HEK293 (cell line): ENCODE data around the gene ENDOV.
"Not testable (repeated sequence)": the region's sequence is repeated elsewhere in the genome, so short reads cannot be mapped to it uniquely, and the experiment has no call there.

ENCODE experiments used
- CTCF ChIA-PET: fragments of 350-600 bp; formaldehyde crosslinking; extraction: SDS; loops from one replicate; lab custom pipeline; 2021; ENCODE audit warnings: antibody characterized with exemption; lab: Yijun Ruan, JAX
- POLR2A ChIA-PET: fragments of 300-600 bp; formaldehyde crosslinking; extraction: SDS; loops from one replicate; lab custom pipeline; 2020; ENCODE audit warnings: antibody characterized with exemption, inconsistent platforms; lab: Yijun Ruan, JAX
- H3K27ac ChIP-seq: fragments of 200-500 bp; sonication (Bioruptor generic); 2 replicates; pipeline ENCODE4 v1.5.1; 2014; ENCODE audit warnings: low read depth, low read length, control low read depth, inconsistent platforms; ENCODE audit errors: extremely low read depth
- H3K36me3 ChIP-seq, 2 experiments: fragments of 200-500 bp in 1 of 2; sonication (Bioruptor generic) in 1 of 2; 1 replicate in 1 of 2; 2 replicates in 1 of 2; pipeline ENCODE4 v1.5.1; 2014 to 2017; ENCODE audit warnings: inconsistent platforms in 2 of 2, low read length in 2 of 2; ENCODE audit not compliant: control insufficient read depth in 2 of 2, insufficient read depth in 1 of 2
- H3K4me1 ChIP-seq: fragments of 200-500 bp; sonication (Bioruptor generic); 2 replicates; pipeline ENCODE4 v1.5.1; 2014; ENCODE audit warnings: mild to moderate bottlenecking, low read length, inconsistent platforms; ENCODE audit not compliant: control insufficient read depth, insufficient read depth
- H3K4me3 ChIP-seq: 2 replicates; pipeline ENCODE4 v1.5.1; 2011; ENCODE audit warnings: low read depth, mild to moderate bottlenecking, control low read depth, low read length, moderate library complexity
- H3K9me3 ChIP-seq: fragments of 200-500 bp; sonication (Bioruptor generic); 2 replicates; pipeline ENCODE4 v1.5.1; 2014; ENCODE audit warnings: low read depth, low read length, inconsistent platforms; ENCODE audit not compliant: control insufficient read depth, insufficient read depth
- BCL11A ChIP-seq: fragments of 450-650 bp; formaldehyde crosslinking; IDR thresholded peaks from 2 replicates; pipeline ENCODE4 v1.5.1; 2016; ENCODE audit warnings: low read depth, missing biosample characterization, missing genetic modification characterization
- BCL6B ChIP-seq: fragments of 450-650 bp; formaldehyde crosslinking; IDR thresholded peaks from 2 replicates; pipeline ENCODE4 v1.5.1; 2017; ENCODE audit warnings: missing biosample characterization, missing genetic modification characterization
- ELK4 ChIP-seq: IDR thresholded peaks from 2 replicates; pipeline ENCODE4 v1.6.1; 2011; ENCODE audit warnings: mild to moderate bottlenecking, low read depth, low read length, borderline replicate concordance
- GLIS2 ChIP-seq: fragments of 450-650 bp; formaldehyde crosslinking; IDR thresholded peaks from 2 replicates; pipeline ENCODE4 v1.5.1; 2016; ENCODE audit warnings: missing biosample characterization, missing genetic modification characterization
- HOXD13 ChIP-seq: sonication (generic); formaldehyde crosslinking; IDR thresholded peaks from 2 replicates; pipeline ENCODE4 v1.8.0; 2022; ENCODE audit warnings: missing genetic modification reagents, borderline replicate concordance
- IKZF3 ChIP-seq: fragments of 450-650 bp; IDR thresholded peaks from 2 replicates; pipeline ENCODE4 v1.5.0; 2018; ENCODE audit warnings: missing biosample characterization, mild to moderate bottlenecking, missing genetic modification characterization, moderate library complexity
- KLF8 ChIP-seq: fragments of 450-650 bp; formaldehyde crosslinking; IDR thresholded peaks from 2 replicates; pipeline ENCODE4 v1.5.1; 2016; ENCODE audit warnings: missing biosample characterization, missing genetic modification characterization
- REPIN1 ChIP-seq: fragments of 450-650 bp; formaldehyde crosslinking; IDR thresholded peaks from 2 replicates; pipeline ENCODE4 v1.5.1; 2017; ENCODE audit warnings: missing biosample characterization, missing genetic modification characterization, low read depth
- SCRT1 ChIP-seq: fragments of 450-650 bp; formaldehyde crosslinking; IDR thresholded peaks from 2 replicates; pipeline ENCODE4 v1.5.1; 2016; ENCODE audit warnings: missing biosample characterization, missing genetic modification characterization, borderline replicate concordance
- SCRT2 ChIP-seq: fragments of 450-650 bp; formaldehyde crosslinking; IDR thresholded peaks from 2 replicates; pipeline ENCODE4 v1.5.1; 2016; ENCODE audit warnings: missing biosample characterization, missing genetic modification characterization
- ZBTB20 ChIP-seq: fragments of 450-650 bp; formaldehyde crosslinking; IDR thresholded peaks from 2 replicates; pipeline ENCODE4 v1.5.1; 2016; ENCODE audit warnings: missing biosample characterization, missing genetic modification characterization
- ZBTB7A ChIP-seq: fragments of 450-650 bp; formaldehyde crosslinking; IDR thresholded peaks from 2 replicates; pipeline ENCODE4 v1.5.1; 2016; ENCODE audit warnings: low read depth, missing biosample characterization, missing genetic modification characterization
- ZNF558 ChIP-seq: fragments of 450-650 bp; formaldehyde crosslinking; IDR thresholded peaks from 2 replicates; pipeline ENCODE4 v1.5.1; 2016; ENCODE audit warnings: missing biosample characterization, missing genetic modification characterization
- ZNF596 ChIP-seq: fragments of 450-650 bp; IDR thresholded peaks from 2 replicates; pipeline ENCODE4 v1.5.0; 2018; ENCODE audit warnings: missing biosample characterization, mild to moderate bottlenecking, missing genetic modification characterization, moderate library complexity
- ZNF626 ChIP-seq: fragments of 450-650 bp; sonication (Bioruptor Pico); formaldehyde crosslinking; IDR thresholded peaks from 2 replicates; pipeline ENCODE4 v1.5.1; 2018; ENCODE audit warnings: missing biosample characterization, missing genetic modification characterization, inconsistent platforms
- ZNF791 ChIP-seq: fragments of 450-650 bp; formaldehyde crosslinking; IDR thresholded peaks from 2 replicates; pipeline ENCODE4 v1.5.1; 2016; ENCODE audit warnings: missing biosample characterization, missing genetic modification characterization
- ZSCAN4 ChIP-seq: fragments of 450-650 bp; formaldehyde crosslinking; IDR thresholded peaks from 2 replicates; pipeline ENCODE4 v1.5.1; 2017; ENCODE audit warnings: missing biosample characterization, missing genetic modification characterization
- TF ChIP-seq, protein P1 (sequence below): fragments of 450-650 bp; IDR thresholded peaks from 2 replicates; pipeline ENCODE4 v1.5.1; 2018; ENCODE audit warnings: missing biosample characterization, mild to moderate bottlenecking, missing genetic modification characterization
- TF ChIP-seq, protein P2 (sequence below): fragments of 450-650 bp; formaldehyde crosslinking; IDR thresholded peaks from 2 replicates; pipeline ENCODE4 v1.5.1; 2016; ENCODE audit warnings: missing biosample characterization, missing genetic modification characterization

ENDOV gene

GRCh38 chr17:80409626-80410025 lies 5.3 kb upstream of the ENDOV start:
- no peak overlapping the region for H3K27ac ChIP-seq
- ChIA-PET CTCF (interaction anchor here (0.8 kb wide), 1 partner anchor 308 kb away, joined by 3 read pairs; the partner anchor contains the start of gene GAA), POLR2A (no interaction called here)
- H3K4me1 ChIP-seq = peaks cover 8% of the 10 kb centered on the region
- no peaks in the 10 kb centered on the region for H3K36me3 ChIP-seq
- no peak overlapping the region for H3K4me3 ChIP-seq
- H3K9me3 ChIP-seq = no peaks in the 10 kb centered on the region
- TF ChIP-seq BCL11A (tag by site-specific recombination) (no peak), ZSCAN4 (no peak), ZBTB20 (tag by site-specific recombination) (no peak), ZNF791 (tag by site-specific recombination) (no peak), HOXD13 (CRISPR knock-in tag) (no peak), ZNF626 (no peak), REPIN1 (no peak), GLIS2 (tag by site-specific recombination) (no peak), ZNF558 (tag by site-specific recombination) (no peak)

GRCh38 chr17:80410441-80411087 lies 4.4 kb upstream of the ENDOV start:
- CTCF ChIA-PET = interaction anchor here (0.7 to 0.8 kb wide), 2 partner anchors 309 to 405 kb away, joined by 3 to 4 read pairs; partner anchors contain the start of gene GAA
- POLR2A ChIA-PET, H3K4me1 ChIP-seq, H3K9me3 ChIP-seq, H3K27ac ChIP-seq, H3K4me3 ChIP-seq, H3K36me3 ChIP-seq: not testable (repeated sequence)

DNA sequence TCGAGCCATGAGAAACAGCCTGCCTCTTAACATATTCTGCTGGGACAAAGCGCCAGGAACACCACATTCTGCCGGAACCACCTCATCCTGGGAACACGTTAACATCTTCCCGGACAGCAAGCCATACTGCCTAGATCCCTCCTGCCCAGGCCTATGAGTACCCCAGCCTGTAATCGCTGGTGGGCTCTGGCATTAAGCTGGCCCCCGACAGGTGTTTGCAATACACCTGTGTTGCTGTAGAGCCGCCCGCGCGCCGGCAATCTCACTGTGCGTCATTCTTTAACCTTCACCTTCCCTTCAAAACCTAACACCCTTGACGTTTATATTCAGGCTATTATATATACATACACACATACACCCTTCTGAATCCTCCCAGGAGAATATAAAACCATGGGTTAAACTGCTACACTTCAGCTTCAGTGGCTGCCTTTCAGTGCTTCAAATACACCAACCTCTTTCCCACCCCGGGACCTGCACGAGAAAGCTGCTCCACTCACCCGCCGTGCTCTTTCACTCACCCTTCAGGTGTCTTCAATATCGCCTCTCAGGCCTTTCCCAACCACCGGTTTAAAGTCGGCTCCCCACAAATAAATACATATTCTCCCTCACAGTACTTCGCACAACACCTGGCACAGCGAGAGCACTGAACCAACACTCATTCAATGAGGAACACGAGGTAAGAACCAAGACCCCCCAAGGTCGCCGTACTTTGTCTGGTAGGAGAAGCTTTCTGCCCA lies 1.0 kb upstream of the ENDOV start:
- H3K27ac ChIP-seq = no peak overlapping the region
- no peak for TF ChIP-seq ZNF596 (tag by site-specific recombination)
- TF ChIP-seq SCRT2 (tag by site-specific recombination) = peak; percentile 34; the same call in 1 of the 2 replicates
- no peak for TF ChIP-seq GLIS2 (tag by site-specific recombination)
- TF ChIP-seq IKZF3 = no peak
- TF ChIP-seq KLF8 (tag by site-specific recombination) = no peak
- TF ChIP-seq ZBTB7A (tag by site-specific recombination) = no peak
- TF ChIP-seq, protein P1, sequence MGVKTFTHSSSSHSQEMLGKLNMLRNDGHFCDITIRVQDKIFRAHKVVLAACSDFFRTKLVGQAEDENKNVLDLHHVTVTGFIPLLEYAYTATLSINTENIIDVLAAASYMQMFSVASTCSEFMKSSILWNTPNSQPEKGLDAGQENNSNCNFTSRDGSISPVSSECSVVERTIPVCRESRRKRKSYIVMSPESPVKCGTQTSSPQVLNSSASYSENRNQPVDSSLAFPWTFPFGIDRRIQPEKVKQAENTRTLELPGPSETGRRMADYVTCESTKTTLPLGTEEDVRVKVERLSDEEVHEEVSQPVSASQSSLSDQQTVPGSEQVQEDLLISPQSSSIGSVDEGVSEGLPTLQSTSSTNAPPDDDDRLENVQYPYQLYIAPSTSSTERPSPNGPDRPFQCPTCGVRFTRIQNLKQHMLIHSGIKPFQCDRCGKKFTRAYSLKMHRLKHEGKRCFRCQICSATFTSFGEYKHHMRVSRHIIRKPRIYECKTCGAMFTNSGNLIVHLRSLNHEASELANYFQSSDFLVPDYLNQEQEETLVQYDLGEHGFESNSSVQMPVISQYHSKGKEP (tag by site-specific recombination) = no peak
- TF ChIP-seq, protein P2, sequence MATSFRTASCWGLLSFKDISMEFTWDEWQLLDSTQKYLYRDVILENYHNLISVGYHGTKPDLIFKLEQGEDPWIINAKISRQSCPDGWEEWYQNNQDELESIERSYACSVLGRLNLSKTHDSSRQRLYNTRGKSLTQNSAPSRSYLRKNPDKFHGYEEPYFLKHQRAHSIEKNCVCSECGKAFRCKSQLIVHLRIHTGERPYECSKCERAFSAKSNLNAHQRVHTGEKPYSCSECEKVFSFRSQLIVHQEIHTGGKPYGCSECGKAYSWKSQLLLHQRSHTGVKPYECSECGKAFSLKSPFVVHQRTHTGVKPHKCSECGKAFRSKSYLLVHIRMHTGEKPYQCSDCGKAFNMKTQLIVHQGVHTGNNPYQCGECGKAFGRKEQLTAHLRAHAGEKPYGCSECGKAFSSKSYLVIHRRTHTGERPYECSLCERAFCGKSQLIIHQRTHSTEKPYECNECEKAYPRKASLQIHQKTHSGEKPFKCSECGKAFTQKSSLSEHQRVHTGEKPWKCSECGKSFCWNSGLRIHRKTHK (tag by site-specific recombination) = no peak
- no peak for TF ChIP-seq ELK4
- TF ChIP-seq SCRT1 (tag by site-specific recombination) = 0 out of 2 replicates have a peak, but pooled peaks have one; percentile 9
- no peak for TF ChIP-seq BCL6B (tag by site-specific recombination)
- peak overlapping the region; percentile 89 for H3K4me3 ChIP-seq
- no peaks in the 10 kb centered on the region for H3K9me3 ChIP-seq
- CTCF ChIA-PET = interaction anchor here (0.6 to 1.5 kb wide), 4 partner anchors 25 to 162 kb away, joined by 3 to 6 read pairs (median 4); partner anchors contain the start of gene NPTX1
- POLR2A ChIA-PET = interaction anchor here (1.0 kb wide), 1 partner anchor 41 kb away, joined by 4 read pairs; no protein-coding TSS in a partner anchor
- peaks cover 4% of the 10 kb centered on the region for H3K4me1 ChIP-seq
- H3K36me3 ChIP-seq = peaks cover 7 to 20% of the 10 kb centered on the region in 2 experiments; a peak in 2 of 3 replicates
